HG03108 (cell line): Measurements from ENCODE around the gene DHX34.
"Not testable (repeated sequence)": the region's sequence is repeated elsewhere in the genome, so short reads cannot be mapped to it uniquely, and the experiment has no call there.

ENCODE experiments used
- ATAC-seq: cut with Tn5 transposase; IDR thresholded peaks from one replicate; pipeline ENCODE4 v1.9.1; 2021; ENCODE audit warnings: moderate library complexity; ENCODE audit not compliant: unreplicated experiment

The DHX34 gene

GRCh38 chr19:47365455-47365854, 16.3 kb downstream of the DHX34 start:
- ATAC-seq = not testable (repeated sequence)

- no peak for ATAC-seq
Observed at GRCh38 chr19:47370045-47370611, 21.0 kb downstream of the DHX34 start.

- ATAC-seq = no peak
Observed at GRCh38 chr19:47371261-47371660, 22.1 kb downstream of the DHX34 start.

GRCh38 chr19:47372603-47373002, 23.5 kb downstream of the DHX34 start:
- ATAC-seq = no peak

- no peak for ATAC-seq
Observed at GRCh38 chr19:47373246-47374240, 24.4 kb downstream of the DHX34 start.

GRCh38 chr19:47374876-47375693, 26.0 kb downstream of the DHX34 start:
- ATAC-seq = no peak

GRCh38 chr19:47375694-47376588, 26.8 kb downstream of the DHX34 start:
- no peak for ATAC-seq

GRCh38 chr19:47376589-47377144, 27.6 kb downstream of the DHX34 start:
- ATAC-seq = no peak

GRCh38 chr19:47377208-47377701, 28.1 kb downstream of the DHX34 start:
- no peak for ATAC-seq

- no peak for ATAC-seq
Observed at GRCh38 chr19:47377801-47378200, 28.7 kb downstream of the DHX34 start.

GRCh38 chr19:47378246-47378645, 29.1 kb downstream of the DHX34 start:
- no peak for ATAC-seq

GRCh38 chr19:47379381-47379938, 30.3 kb downstream of the DHX34 start:
- no peak for ATAC-seq

- no peak for ATAC-seq
Observed at GRCh38 chr19:47380559-47380958, 31.4 kb downstream of the DHX34 start.

GRCh38 chr19:47381121-47381520, 32.0 kb downstream of the DHX34 start:
- no peak for ATAC-seq

GRCh38 chr19:47381653-47382279, 32.7 kb downstream of the DHX34 start:
- ATAC-seq = no peak

GRCh38 chr19:47383890-47384289, 34.8 kb downstream of the DHX34 start:
- ATAC-seq = not testable (repeated sequence)

- ATAC-seq = not testable (repeated sequence)
Observed at GRCh38 chr19:47384533-47384932, 35.4 kb downstream of the DHX34 start.

GRCh38 chr19:47386582-47386981, 37.5 kb downstream of the DHX34 start:
- ATAC-seq = not testable (repeated sequence)

GRCh38 chr19:47387623-47388022, 38.5 kb downstream of the DHX34 start:
- not testable (repeated sequence) for ATAC-seq
